ENCODE data around the gene CTDSPL. TPM values are rescaled to one million over a fixed set of nuclear protein-coding genes. Genes with fewer than 3 reads are reported as not detected.

Gene CTDSPL
- total RNA-seq, 2 donors from 2014 or later = 59.3 to 60.3 TPM

DNA sequence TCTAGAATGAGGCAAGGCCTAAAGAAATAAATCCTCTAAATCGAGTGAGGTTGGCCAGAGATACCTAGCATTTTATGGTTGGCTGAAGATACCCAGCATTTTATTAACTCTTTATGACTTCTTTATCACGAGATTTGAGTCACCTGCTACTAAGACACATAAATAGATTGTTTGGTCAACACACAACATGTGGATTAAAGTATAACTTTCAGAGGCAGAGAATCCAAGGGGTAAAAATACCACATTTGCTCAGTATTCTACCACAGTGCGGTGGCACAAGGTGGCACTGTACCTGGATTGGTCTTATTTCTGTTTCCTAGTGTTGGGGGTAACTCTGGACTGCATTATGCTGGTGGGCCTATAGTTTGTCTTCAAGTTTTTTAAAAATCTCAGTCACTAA lies 102.0 kb downstream of the CTDSPL start:
- DNase-seq (ENCODE audit: low spot score) = no peak
- TF ChIP-seq, protein P1, sequence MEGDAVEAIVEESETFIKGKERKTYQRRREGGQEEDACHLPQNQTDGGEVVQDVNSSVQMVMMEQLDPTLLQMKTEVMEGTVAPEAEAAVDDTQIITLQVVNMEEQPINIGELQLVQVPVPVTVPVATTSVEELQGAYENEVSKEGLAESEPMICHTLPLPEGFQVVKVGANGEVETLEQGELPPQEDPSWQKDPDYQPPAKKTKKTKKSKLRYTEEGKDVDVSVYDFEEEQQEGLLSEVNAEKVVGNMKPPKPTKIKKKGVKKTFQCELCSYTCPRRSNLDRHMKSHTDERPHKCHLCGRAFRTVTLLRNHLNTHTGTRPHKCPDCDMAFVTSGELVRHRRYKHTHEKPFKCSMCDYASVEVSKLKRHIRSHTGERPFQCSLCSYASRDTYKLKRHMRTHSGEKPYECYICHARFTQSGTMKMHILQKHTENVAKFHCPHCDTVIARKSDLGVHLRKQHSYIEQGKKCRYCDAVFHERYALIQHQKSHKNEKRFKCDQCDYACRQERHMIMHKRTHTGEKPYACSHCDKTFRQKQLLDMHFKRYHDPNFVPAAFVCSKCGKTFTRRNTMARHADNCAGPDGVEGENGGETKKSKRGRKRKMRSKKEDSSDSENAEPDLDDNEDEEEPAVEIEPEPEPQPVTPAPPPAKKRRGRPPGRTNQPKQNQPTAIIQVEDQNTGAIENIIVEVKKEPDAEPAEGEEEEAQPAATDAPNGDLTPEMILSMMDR (IDR thresholded peaks at IDR 0.05) = no peak
- 65% methylated on average over 3 of the region's 3 CpGs for WGBS
- no peak overlapping the region for H3K4me3 ChIP-seq
- H3K4me1 ChIP-seq (replicated peaks) = no peaks in the 10 kb centered on the region
- H3K9me3 ChIP-seq = no peaks in the 10 kb centered on the region
- intact Hi-C loops (cut with DNase I) = no loop called here
- no peaks in the 10 kb centered on the region for H3K36me3 ChIP-seq
- no peaks in the 10 kb centered on the region for H3K27me3 ChIP-seq (replicated peaks; ENCODE audit: insufficient read depth)
- H3K27ac ChIP-seq = no peak overlapping the region

GRCh38 chr3:37964146-37964545 lies 102.5 kb downstream of the CTDSPL start:
- WGBS = 95% methylated on average over 3 of the region's 3 CpGs
- Histone ChIP-seq H3K9me3 (no peaks in the 10 kb centered on the region), H3K27me3 (replicated peaks; ENCODE audit: insufficient read depth) (no peaks in the 10 kb centered on the region), H3K36me3 (no peaks in the 10 kb centered on the region), H3K27ac (no peak overlapping the region), H3K4me1 (replicated peaks) (no peaks in the 10 kb centered on the region), H3K4me3 (no peak overlapping the region)
- no peak for TF ChIP-seq POLR2A (IDR thresholded peaks at IDR 0.05)
- TF ChIP-seq POLR2AphosphoS5 (IDR thresholded peaks at IDR 0.05) = no peak
- TF ChIP-seq, protein P1 (IDR thresholded peaks at IDR 0.05) = no peak
- DNase-seq (ENCODE audit: low spot score) = no peak
- intact Hi-C loops (cut with DNase I) = no loop called here

- TF ChIP-seq, protein P1 (IDR thresholded peaks at IDR 0.05) = no peak
- no peak for TF ChIP-seq POLR2A (IDR thresholded peaks at IDR 0.05)
- TF ChIP-seq POLR2AphosphoS5 (IDR thresholded peaks at IDR 0.05) = no peak
- H3K9me3 ChIP-seq = no peaks in the 10 kb centered on the region
- no peak overlapping the region for H3K27ac ChIP-seq
- H3K36me3 ChIP-seq = no peaks in the 10 kb centered on the region
- no peak overlapping the region for H3K4me3 ChIP-seq
- intact Hi-C loops (cut with DNase I) = no loop called here
- DNase-seq (ENCODE audit: low spot score) = no peak
- no peaks in the 10 kb centered on the region for H3K4me1 ChIP-seq (replicated peaks)
- whole genome bisulfite sequencing = 36% methylated on average over 1 of the region's 1 CpG
- no peaks in the 10 kb centered on the region for H3K27me3 ChIP-seq (replicated peaks; ENCODE audit: insufficient read depth)
These were observed 103.0 kb downstream of the CTDSPL start for GRCh38 chr3:37964716-37965115.

- TF ChIP-seq, protein P1 (IDR thresholded peaks at IDR 0.05) = peak; percentile 13 to 84 (median 78)
- TF ChIP-seq POLR2A (IDR thresholded peaks at IDR 0.05) (no peak), POLR2AphosphoS5 (IDR thresholded peaks at IDR 0.05) (peak; percentile 22)
- H3K27ac ChIP-seq = no peak overlapping the region
- no peaks in the 10 kb centered on the region for H3K9me3 ChIP-seq
- 55% methylated on average over 7 of the region's 7 CpGs for WGBS
- intact Hi-C loops (cut with DNase I) = loop anchor here (1.0 kb wide), 1 partner anchor 112 kb away; no protein-coding TSS in a partner anchor
- DNase-seq (ENCODE audit: low spot score) = peak; percentile 50
- H3K27me3 ChIP-seq (replicated peaks; ENCODE audit: insufficient read depth) = no peaks in the 10 kb centered on the region
- no peaks in the 10 kb centered on the region for H3K36me3 ChIP-seq
- H3K4me3 ChIP-seq = no peak overlapping the region
- no peaks in the 10 kb centered on the region for H3K4me1 ChIP-seq (replicated peaks)
These were observed 105.7 kb downstream of the CTDSPL start for GRCh38 chr3:37967260-37967881.

DNA sequence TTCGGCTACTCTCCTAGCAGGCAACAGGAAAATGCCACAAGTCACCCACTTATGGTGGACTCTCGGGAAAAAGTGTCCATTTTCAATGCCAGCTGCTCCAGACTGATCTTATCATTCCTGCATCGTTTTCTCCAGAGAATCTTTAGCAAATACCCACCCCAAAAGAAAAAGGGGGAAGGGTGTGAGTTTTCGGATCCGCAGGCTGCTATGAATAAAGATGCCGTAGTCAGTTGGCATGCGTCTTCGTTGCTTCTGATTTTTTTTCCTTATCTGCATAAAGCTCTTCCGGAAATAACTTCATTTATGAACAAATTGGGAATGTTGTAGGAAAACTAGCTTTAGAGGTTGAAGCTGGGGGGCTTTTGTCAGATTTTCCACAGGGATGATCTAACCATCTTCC lies 106.5 kb downstream of the CTDSPL start:
- intact Hi-C loops (cut with DNase I) = no loop called here
- Histone ChIP-seq H3K9me3 (no peaks in the 10 kb centered on the region), H3K4me1 (replicated peaks) (no peaks in the 10 kb centered on the region), H3K36me3 (no peaks in the 10 kb centered on the region), H3K4me3 (no peak overlapping the region), H3K27ac (no peak overlapping the region), H3K27me3 (replicated peaks; ENCODE audit: insufficient read depth) (no peaks in the 10 kb centered on the region)
- TF ChIP-seq, protein P1 (IDR thresholded peaks at IDR 0.05) = no peak
- TF ChIP-seq POLR2AphosphoS5 (IDR thresholded peaks at IDR 0.05) = no peak
- TF ChIP-seq POLR2A (IDR thresholded peaks at IDR 0.05) = no peak
- WGBS = 89% methylated on average over 9 of the region's 9 CpGs
- DNase-seq (ENCODE audit: low spot score) = no peak

Data from prostate gland (tissue), 2 donors.